EL (cell line): ENCODE results near the gene PLEKHM3.

Experiments used
- DNase-seq: peaks from one replicate; pipeline ENCODE4 v3.0.0-alpha.2; 2016

The PLEKHM3 gene

DNA sequence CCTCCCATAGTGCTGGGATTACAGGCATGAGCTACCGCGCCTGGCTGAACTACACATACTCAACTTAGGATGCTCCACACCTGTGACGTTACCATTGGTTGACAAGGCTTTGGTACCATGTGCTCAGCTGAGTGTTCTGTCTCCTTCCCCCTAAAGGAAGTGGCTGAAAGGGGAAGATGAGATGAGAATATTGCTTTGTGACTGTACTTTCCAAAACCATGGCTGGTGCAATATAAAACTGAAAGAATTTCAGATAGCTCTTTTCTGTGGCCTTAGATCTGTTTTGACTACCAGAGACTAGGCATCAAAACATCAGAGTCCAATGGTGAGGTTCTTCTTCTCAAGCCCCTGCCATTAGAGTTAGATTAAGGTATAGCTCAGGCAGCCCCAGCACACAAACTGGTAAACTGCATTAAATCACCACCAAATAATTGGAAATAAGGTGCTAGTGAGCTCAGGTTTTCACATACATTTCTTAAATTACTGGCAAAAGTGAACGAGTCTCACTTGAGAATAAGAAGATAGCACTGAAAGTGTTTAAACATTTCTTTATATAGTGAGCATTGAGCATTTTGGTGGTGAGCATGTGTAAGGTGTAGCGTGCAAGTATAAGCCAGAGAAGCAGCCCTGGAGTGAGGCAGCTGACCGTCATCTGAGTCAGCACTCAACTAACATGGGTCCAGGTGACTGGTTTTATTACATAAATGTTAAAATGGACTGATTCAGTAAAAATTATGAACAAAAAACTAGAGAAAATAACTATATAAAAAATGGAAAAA lies 142.1 kb downstream of the PLEKHM3 start:
- no peak for DNase-seq

DNA sequence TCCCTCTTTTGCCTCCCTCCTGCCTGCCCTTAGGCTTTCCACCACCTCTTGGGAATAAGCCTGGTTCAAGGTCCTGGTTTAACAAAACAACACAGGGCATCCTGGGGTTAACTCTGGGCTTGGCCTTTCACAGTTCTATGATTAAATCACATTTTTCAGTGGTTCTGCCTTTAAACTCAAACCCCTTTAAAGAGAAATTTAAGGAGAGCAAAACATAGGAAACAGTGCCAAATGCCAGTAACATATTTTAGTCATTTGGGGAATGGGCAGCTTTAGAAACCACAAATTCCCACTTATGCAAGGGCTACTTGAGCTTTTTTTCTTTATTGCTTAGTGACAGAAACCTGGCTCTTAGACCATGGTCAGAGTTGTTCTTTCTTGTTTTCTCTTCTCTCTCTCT lies 143.4 kb downstream of the PLEKHM3 start:
- no peak for DNase-seq

DNA sequence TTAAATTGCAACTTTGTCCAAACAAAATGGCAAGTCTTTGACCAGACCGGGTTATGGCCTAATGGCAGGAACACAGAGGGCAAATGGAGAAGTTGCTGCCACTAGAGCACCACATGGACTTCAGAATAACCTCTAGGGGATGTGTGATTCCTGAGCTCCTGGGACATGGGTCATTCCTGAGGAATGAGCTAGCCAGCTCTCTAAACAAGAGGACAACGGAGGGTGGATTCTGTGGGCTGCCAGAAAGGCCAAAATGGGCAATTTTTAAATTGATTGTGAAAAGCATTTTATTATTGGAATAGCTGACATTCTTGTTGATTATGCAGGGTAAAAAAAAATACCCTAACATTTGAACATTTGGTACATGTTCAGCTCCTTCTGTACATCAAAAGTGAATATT lies 145.8 kb downstream of the PLEKHM3 start:
- DNase-seq = peak; percentile 75

DNA sequence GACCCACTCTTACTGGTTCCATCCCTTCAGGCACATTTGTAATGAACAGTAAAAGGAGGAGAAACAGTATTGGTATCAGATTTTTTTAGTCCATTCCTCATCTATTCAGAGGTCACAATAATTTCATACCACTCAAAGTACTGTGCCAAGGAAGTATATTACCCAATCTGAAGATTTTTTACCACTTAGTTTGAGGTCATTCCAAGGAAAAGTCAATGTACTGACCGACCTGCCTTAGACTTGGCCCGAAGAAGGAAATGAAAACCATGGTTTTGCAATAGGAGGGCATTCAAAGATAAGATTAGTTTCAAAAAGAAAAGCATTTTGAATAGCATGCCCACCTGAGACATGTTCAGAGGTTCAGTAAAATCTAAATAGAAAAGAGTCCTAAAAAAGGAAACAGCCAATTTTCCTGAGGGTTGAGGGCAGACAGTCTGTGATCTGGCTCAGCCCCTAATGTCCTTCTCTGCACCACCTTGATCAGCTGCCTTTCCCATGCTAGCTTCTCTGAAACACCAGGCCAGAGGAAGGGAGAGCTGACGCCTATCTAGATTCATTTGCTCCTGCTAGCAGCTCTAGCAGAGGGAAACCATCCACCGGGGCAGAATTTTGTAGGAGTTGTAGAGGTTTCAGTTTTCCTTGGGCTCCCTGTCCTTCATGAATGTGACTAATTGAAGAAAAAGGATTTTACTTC lies 148.3 kb downstream of the PLEKHM3 start:
- DNase-seq = no peak

DNA sequence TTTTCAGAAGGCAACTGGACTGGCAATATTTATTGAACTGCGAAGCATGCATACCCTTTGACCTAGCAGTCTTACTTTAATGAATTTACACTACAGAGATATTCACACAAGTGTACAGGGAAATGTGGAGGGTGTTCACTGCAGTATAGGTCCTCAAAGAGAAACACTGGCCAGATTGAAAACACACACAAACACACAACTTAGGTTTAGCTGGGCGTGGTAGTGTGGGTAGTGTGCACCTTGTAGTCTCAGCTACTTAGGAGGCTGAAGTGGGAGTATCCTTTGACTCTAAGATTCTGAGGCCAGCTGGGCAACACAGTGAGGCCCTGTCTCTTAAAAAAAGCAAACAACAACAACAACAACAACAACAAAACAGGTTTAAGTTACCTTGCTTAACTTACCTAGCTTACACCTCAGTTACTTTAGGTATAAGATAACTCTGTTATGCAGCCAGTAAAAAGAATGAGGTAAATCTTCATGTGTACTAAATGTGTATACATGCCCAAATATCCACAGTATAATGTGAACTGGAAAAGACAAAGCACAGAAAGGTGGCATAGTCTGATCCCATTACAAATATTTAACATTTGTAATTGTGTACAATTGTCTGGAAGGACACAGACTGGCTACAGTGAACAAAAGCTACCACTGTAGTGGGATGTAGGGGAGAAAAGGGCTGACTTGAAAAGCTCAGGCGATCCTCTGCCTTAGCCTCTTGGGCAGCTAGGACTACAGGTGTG lies 149.7 kb downstream of the PLEKHM3 start:
- DNase-seq = no peak

DNA sequence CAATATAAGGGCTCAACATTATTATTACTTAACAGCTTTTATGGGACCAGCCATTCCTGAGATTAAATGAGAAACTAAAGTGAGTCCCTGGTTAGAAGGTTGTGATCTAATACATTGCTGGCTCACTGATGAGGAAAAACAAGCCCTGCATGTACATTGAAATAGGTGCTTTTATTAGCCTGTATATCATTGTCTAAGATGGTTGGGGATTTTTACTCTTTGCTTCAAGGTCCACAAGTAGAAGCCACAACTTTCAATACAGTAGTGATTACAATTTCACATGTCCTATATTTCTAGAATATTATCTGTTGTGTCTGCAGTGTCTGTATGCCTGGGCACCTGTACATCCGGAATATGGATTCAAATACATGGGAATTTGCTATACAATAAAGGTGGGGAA lies 151.5 kb downstream of the PLEKHM3 start:
- DNase-seq = no peak

DNA sequence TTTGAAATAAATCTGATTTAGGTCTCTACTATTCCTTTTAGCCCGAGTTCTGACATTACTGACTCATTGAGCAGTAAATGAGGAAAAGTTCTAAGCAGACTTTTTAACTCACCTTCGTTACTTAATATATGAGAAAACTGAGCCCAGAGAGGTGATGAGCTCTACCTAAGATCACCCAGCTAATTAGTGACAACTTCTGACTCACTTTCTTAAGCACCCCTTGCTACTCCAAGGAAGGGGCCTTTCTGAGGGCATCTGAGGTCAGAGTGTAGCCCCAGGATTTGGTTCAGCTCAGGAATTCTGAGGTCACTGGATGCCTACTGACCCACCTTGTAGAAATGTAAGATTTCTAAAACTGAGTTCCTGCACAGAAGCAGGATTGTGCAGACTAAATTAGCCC lies 153.4 kb downstream of the PLEKHM3 start:
- no peak for DNase-seq

DNA sequence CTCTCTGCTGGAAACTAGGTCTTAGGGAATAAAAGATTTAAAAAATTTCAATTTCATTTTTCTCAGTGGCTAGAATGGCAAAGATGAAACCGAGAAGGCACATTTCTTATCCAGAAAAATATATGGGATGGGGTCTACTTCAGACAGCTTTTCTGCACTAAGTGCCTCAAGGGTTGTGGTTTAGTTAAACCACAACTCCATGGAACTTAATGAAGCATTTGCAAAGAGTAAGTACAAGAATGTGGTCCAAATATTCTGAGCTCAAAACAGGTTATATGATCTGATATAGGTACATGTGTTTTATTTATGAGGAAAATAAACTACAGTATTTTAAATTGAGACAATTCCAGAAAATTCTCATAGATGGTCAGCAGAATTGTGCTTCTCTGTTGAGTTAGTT lies 153.8 kb downstream of the PLEKHM3 start:
- DNase-seq = no peak

DNA sequence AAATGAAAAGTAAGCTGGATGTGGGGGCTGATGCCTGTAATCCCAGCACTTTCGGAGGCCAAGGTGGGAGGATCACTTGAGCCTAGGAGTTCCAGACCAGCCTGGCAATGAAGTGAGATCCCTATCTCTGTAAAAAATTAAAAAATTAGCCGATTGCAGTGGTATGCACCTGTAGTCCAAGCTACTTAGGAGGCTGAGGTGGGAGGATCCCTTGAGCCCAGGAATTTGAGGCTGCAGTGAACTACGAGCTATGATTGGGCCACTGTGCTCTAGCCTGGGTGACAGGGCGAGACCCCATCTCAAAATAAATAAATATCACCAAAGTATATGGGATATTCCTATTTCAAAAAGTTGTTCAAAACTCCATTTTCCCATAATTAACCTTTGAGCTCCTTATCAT lies 154.5 kb downstream of the PLEKHM3 start:
- no peak for DNase-seq

DNA sequence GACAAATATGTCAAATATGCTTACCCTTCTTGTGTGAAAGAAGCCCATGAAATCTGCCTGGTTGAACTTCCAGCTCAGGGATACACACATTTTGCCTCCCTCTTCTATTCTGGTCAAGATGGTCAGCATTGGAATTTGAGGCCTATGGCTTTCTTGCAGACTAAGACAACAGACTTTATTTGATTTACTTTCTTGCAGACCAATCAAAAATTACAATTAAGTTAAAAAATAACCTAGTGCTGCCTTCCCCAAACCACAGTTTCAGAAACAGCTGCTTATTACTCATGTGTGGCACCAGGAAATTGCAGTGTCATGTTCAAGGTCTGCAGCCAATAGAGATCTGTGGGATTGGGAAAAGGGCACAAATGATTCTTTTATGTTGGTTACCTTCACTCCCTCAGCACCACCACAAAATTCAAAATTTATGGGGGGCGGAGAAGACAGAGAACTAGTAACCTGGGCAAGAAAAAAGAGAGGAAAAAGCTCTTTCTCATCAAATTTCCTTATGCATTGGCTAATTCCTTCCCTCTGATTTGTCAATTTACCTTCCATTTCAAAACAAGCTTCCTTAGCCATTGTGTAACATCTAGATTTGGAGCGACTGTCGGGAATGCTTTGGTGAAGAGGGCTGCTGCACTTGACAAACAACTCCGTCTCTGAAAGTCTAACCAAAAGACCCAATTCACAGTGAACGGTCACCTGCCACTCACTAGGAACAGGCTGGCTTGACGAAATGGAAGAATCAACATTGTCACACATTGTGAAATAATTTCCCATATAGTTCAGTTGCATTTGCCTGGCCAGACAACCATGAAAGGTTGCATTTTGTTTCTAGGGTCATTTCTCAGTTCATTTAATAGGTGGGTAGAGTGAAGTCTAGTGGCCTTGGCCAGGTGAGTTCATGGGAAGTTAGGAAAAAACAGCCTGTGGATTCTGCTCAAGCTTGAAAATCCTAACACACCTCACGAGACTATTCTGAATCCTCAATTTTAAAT lies 155.2 kb downstream of the PLEKHM3 start:
- DNase-seq = peak; percentile 54

DNA sequence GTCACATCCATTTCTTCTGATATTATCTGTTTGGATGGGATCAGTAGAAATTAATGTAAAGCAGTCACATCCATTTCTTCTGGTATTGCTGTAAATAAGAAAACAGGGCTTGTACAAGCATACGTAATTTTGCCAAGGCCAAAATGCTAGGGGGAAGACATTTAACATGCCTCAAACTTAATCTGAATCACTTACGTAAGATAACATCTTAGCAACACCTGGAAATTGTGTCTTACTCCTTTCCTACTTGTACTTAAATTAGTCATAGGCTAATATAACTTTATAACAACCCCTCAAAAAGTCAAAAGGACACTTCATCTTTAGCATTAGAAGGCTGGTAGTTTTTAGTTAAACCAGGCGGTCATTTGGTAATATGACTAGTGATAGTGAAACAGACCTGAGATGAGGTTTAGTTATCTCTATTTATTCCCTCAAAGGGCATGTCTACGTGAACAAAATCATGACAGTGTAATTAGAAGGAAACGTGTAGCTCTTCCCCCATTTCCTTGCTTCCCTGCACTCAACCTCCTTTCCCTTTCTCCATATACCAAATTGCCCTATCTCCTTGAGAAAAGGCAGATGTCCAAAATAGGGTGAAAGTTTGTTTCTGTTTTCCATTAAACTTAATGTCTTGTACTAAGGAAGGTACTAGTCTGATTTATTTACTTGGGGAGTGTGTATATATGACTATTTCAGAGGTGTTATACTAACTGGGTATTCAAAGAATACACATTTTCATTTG lies 156.3 kb downstream of the PLEKHM3 start:
- no peak for DNase-seq

DNA sequence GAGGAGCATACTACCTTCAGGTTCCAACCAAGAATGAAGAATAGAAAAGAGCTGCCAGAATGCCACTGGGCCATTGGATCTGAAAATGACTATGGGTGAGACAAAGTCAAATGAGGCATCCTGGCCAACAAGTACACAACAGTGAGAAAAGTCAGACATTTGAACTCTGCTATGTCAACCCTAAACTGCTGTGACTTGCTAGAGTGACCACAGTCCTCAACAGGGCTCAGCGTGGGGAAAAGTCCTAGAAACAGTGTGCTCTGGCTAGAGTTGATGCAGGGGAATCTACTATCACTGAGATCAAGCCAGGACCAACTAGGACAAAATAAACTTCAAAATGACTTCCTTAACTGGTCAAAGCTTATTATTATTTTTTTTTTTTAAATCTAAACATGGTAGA lies 157.4 kb downstream of the PLEKHM3 start:
- DNase-seq = no peak

DNA sequence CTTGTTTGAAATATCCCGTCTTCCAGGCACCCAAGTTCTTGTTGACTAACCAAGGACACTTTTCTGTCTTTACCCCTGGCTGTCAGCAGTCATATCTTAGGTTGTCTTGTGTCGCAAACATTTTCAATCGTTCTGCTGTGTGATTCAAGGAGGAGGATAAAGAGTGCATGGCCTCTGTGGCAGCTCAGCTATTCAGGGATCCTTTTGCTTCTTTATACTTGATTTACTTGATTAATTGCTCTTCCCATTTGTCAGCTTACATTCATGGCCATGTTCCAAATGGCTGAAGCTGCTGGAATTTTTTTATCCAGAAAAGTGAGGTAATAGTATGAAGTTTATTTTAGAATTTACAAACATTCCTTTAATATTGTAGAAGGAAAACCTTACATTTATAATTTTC lies 158.3 kb downstream of the PLEKHM3 start:
- DNase-seq = no peak

DNA sequence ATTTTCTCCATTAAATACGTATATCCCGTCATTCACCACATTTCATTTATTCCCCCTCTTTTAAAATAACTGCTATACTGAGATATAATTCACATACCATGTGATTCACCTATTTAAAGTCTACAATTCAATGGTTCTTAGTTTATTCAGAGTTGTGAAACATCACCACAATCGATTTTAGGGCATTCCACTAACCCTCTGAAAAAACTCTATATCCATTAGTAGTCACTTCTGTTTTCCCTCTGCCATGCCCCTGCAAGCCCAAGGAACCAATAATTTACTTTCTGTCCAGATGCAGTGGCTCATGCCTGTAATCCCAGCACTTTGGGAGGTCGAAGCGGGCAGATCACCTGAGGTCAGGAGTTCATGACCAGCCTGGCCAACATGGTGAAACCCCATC lies 160.1 kb downstream of the PLEKHM3 start:
- no peak for DNase-seq

DNA sequence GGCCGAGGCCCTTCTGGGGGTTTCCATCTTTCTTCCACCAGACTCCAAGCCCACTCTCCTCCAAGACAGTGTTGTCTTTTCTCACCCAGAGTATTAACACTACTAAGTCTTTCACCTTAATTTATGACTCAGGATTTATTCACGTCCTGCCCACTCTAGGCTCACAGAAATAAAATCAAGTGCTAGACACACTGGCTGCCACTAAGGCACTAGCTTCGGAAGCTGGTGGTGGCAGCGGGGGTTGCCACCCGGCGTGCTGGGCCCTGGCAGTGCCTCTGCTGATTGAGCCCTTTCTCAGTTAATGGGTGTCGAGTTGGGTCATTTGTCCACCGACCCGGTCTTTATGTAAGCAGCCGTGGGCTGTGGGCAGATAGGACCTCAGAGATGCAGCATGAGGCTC lies 162.0 kb downstream of the PLEKHM3 start:
- no peak for DNase-seq

DNA sequence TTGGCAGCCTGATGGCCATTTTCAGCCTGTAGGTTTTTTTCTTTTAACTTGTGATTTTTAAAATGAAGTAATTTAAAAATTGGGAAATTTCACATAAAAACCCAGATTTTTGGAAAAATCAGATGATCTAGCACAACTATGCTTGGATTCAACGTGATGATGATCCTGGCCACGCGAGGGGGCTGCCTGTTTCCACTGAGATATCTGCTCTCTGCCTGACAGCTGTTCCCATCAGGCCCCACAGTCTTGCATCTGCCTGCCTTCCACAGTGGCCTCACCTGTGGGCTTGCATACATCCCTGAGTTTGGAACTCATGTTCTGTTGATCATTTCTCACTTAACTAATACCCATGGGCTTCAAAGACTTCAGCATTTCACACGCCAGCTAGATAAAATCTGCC lies 163.5 kb downstream of the PLEKHM3 start:
- no peak for DNase-seq

DNA sequence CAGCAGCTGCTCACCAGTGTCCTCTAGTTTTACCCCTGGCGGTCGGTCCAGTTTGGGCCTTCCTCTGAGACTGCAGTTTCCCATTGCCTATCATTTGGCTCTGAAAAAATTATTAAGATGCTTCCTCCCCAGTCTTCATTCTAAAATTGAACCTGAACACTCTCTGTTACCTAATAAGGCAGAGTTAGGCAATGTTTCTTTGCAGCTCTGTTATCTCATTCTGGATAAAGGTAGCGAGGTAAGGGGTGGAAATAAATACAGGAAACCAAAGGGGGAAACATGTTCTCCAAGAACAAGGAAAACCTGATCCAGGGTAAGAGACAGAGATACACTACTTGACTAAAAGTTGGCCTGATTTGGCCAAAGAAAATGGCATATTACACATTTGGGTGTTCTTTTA lies 164.6 kb downstream of the PLEKHM3 start:
- DNase-seq = no peak

DNA sequence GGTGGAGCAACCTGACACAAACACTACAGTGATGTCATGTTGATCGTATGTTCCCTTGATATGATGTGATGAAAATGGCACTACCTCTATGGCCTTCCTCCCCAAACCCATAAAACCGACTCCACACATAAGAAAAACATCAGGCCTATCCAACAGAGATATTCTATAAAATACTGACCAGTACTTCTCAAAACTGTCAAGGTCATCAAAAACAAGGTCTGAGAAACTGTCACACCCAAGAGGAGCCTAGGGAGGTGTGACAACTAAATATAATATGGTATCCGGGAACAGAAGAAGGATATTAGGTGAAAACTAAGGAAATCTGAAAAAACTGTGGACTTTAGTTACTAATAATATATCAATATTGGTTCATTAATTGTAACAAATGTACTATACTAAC lies 169.7 kb downstream of the PLEKHM3 start:
- peak; percentile 6 for DNase-seq

DNA sequence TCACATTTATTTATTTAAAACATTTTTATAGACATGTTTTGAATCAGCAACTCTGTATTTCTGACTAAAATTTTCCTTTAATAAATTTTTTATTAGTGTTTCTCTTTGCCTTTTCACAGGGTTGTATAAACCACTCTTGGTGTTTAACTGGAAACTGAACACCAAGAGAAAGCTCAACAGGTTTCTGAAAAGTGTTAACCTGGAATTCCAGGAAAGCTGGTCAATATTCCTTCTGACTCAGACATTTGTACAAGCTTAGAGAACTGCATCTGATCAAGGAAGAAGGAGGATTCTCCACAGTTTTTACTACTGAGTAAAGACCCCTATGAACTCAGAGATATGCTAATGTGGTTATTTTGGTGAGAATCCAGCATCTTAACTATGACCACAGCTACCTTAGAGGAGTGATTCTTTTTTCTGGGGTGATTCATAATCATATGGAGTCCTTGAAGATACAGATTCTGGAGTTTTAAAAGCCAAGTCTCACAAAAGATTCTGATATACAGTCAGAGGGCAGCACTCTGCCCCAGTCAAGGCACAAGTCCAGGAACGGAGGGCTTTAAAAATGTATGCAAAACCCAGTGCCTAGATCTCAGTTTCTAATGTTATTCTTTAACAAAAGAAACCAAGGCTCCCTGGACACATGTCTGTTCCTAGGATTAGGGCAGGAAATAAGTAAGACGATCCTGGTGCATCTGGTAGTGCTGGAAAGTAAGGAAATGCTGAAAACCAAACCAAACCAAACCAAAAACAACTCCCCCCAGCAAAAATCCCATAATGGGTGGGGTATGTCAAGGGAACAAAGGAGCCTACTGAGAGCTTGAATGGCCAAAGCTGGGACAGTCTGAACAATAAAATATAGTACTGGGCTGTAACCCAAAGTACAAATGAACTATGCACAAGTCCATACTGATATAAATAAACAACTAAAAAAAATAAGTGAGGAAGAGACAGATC lies 170.6 kb downstream of the PLEKHM3 start:
- DNase-seq = peak; percentile 70

DNA sequence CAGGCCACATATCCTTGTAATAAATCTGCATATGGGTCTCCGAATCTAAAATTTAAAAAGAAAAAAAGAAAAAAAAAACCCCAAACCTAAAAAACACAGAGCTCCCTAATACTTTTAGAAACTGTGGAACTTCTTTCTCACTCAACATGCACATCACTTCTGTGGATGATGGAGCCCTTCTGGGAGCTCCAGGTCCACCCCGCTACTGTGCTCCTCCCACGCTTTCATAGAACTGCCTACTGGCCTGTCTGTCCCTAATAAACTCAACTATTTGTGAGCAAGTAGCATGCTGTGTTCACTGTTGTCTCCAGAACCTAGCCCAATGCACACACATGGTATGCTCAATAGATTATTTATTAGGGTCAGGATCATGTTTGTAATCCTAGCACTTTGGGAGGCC lies 172.5 kb downstream of the PLEKHM3 start:
- DNase-seq = no peak

DNA sequence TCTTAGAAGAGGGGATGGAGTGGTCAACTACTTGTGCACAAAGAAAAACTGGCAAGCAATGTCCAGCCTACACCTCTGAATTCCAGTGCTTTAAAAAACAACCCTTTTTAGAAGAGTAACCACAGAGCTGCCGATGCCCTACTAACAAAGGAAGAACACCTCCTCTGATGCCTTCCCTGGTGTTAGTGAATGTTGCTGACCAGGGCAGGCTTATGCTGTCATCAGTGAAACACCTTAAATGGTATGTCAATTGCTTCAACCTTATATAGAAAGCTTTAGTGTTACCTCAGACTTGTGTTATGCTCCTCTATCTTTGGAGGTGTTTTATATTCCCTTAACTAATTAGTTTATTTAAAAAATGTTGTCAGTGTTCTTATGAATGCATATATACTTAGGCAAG lies 175.9 kb downstream of the PLEKHM3 start:
- no peak for DNase-seq
